ENCODE data around the gene SPEN.

The SPEN gene

GRCh38 chr1:15951341-15952153 lies 104.0 kb downstream of the SPEN start:
- H3K27ac ChIP-seq = no peak overlapping the region
- no peak for TF ChIP-seq ZFX (IDR thresholded peaks at IDR 0.05)
- TF ChIP-seq, protein P1, sequence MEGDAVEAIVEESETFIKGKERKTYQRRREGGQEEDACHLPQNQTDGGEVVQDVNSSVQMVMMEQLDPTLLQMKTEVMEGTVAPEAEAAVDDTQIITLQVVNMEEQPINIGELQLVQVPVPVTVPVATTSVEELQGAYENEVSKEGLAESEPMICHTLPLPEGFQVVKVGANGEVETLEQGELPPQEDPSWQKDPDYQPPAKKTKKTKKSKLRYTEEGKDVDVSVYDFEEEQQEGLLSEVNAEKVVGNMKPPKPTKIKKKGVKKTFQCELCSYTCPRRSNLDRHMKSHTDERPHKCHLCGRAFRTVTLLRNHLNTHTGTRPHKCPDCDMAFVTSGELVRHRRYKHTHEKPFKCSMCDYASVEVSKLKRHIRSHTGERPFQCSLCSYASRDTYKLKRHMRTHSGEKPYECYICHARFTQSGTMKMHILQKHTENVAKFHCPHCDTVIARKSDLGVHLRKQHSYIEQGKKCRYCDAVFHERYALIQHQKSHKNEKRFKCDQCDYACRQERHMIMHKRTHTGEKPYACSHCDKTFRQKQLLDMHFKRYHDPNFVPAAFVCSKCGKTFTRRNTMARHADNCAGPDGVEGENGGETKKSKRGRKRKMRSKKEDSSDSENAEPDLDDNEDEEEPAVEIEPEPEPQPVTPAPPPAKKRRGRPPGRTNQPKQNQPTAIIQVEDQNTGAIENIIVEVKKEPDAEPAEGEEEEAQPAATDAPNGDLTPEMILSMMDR (conservative IDR thresholded peaks at IDR 0.05) = no peak

GRCh38 chr1:15952317-15953258 lies 105.1 kb downstream of the SPEN start:
- TF ChIP-seq ZFX (IDR thresholded peaks at IDR 0.05) = no peak
- TF ChIP-seq, protein P1 (conservative IDR thresholded peaks at IDR 0.05) = no peak
- H3K27ac ChIP-seq = no peak overlapping the region

DNA sequence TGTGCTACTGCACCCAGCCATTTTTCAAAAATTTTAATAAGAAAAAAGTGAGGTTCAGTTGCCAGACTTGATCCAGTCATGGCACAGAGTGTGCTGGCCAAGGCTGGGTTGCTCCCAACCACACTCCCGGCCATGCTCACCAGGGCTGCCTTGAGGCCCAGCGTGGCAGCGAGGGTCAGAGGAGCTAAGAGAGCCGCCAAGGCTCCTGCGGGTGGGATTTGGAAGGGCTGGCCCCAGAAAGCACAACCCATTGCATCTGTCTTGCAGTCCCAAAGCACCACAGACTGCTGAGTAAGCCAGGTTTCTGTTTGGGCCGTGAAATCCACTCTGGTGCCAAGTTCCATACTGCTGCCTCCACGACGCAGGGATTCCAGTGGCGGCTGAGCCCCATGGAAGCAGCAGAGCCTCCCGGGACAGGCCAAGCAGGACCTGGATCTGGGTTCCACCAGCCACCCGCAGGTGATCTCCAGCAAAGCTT lies 105.8 kb downstream of the SPEN start:
- TF ChIP-seq ZFX (IDR thresholded peaks at IDR 0.05) = no peak
- TF ChIP-seq, protein P1 (conservative IDR thresholded peaks at IDR 0.05) = no peak
- no peak overlapping the region for H3K27ac ChIP-seq

DNA sequence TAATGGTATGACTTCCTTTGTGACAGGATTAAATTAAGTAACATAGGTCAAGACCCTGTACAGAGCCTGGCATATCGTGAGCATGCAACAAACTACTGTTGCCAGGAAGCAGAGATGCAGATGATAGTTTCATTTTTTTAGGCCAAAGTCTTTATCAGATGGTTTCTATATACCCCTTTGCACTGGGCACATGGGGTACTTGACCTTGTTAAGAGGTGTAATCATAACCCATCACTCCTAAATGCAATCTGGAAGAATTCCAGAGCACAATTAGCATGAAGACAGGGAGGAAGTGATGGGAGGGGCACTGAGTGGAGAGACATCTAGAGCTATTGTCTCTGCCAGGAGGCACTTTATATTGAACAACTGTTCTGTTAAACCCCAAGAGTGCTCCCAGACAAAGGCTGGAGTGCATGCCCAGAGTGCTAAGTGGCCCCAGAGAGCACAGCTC lies 106.3 kb downstream of the SPEN start:
- TF ChIP-seq, protein P1 (conservative IDR thresholded peaks at IDR 0.05) = no peak
- no peak for TF ChIP-seq ZFX (IDR thresholded peaks at IDR 0.05)
- H3K27ac ChIP-seq = no peak overlapping the region

DNA sequence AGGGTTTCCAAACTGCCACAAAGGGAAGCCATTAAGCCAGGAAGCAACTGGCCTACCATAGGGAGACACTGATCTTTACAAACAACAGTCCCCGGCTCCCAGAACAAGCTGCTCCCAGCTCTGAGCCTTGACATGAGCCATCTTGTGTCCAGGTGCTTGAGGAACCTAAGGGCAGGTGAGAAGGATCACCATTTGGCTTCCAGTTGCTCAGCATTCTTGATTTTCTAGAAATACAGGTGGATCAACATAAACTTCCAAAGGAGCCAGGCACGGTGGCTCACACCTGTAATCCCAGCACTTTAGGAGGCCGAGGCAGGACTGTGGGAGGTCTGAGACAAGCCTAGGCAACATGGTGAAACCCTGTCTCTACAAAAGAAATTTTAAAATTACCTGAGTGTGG lies 106.8 kb downstream of the SPEN start:
- H3K27ac ChIP-seq = no peak overlapping the region

DNA sequence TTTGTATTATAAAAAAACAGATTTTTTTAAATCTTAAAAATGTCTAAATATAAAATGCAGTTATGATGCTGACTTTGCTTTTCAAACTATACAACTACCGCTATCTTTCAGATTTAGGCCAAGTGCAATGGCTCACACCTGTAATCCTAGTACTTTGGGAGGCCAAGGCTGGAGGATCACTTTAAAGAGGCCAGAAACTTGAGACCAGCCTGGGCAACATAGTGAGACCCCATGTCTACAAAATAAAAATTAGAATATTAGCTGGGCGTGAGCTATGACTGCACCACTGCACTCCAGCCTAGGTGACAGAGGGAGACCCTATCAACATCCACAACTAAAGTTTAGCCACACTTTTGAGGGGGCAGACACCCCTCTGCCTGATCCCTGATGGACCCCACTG lies 108.0 kb downstream of the SPEN start:
- no peak for TF ChIP-seq ZFX (IDR thresholded peaks at IDR 0.05)
- TF ChIP-seq, protein P1 (conservative IDR thresholded peaks at IDR 0.05) = no peak
- no peak overlapping the region for H3K27ac ChIP-seq

More for the DNA sequence above, 106.8 kb downstream of the SPEN start:
- TF ChIP-seq, protein P1 (conservative IDR thresholded peaks at IDR 0.05) = no peak
- TF ChIP-seq ZFX (IDR thresholded peaks at IDR 0.05) = no peak

All from C4-2B (cell line).